Neural cell (in vitro differentiated cells): Measurements from ENCODE around the gene LRRC58. TPM values are rescaled to one million over a fixed set of nuclear protein-coding genes. Genes with fewer than 3 reads are reported as not detected.

Experiments used
- H2AFZ ChIP-seq: fragments of 200-600, 300-800 bp; sonication (generic), shearing (Covaris generic); 2 replicates; pipeline ENCODE4 v1.6.0; 2014; ENCODE audit warnings: low read depth, mild to moderate bottlenecking, antibody characterized with exemption, low read length, moderate library complexity
- H3F3A ChIP-seq: fragments of 200-600 bp; shearing (Covaris generic); 2 replicates; pipeline ENCODE4 v1.6.1; 2016; ENCODE audit warnings: mild to moderate bottlenecking, moderate library complexity, mixed read lengths, antibody characterized with exemption, low read length; ENCODE audit not compliant: insufficient read depth, poor library complexity, severe bottlenecking
- H3K27ac ChIP-seq: fragments of 200-600, 300-800 bp; sonication (generic), shearing (Covaris generic); 2 replicates; pipeline ENCODE4 v1.5.1; 2014; ENCODE audit warnings: mild to moderate bottlenecking, low read length, moderate library complexity
- H3K27me3 ChIP-seq: fragments of 300-800, 200-600 bp; sonication (generic), shearing (Covaris generic); 2 replicates; pipeline ENCODE4 v1.6.0; 2014; ENCODE audit warnings: mild to moderate bottlenecking, low read depth, low read length, moderate library complexity; ENCODE audit not compliant: insufficient read depth
- H3K36me3 ChIP-seq: fragments of 300-800, 200-600 bp; sonication (generic), shearing (Covaris generic); 2 replicates; pipeline ENCODE4 v1.5.1; 2014; ENCODE audit warnings: mild to moderate bottlenecking, antibody characterized with exemption, low read length, moderate library complexity; ENCODE audit not compliant: insufficient read depth
- H3K4me2 ChIP-seq: fragments of 300-800, 200-600 bp; sonication (generic), shearing (Covaris generic); 2 replicates; pipeline ENCODE4 v1.6.0; 2014; ENCODE audit warnings: mild to moderate bottlenecking, low read length
- H3K4me3 ChIP-seq: fragments of 300-800, 200-600 bp; sonication (generic), shearing (Covaris generic); 2 replicates; pipeline ENCODE4 v1.5.1; 2014; ENCODE audit warnings: mild to moderate bottlenecking, low read length, moderate library complexity
- H3K79me2 ChIP-seq: fragments of 200-600 bp; shearing (Covaris generic); replicated peaks from 2 replicates; pipeline ENCODE4 v1.6.0; 2014; ENCODE audit warnings: mild to moderate bottlenecking, low read length, moderate library complexity; ENCODE audit not compliant: insufficient read depth
- H3K9ac ChIP-seq: fragments of 300-800, 200-600 bp; sonication (generic), shearing (Covaris generic); 2 replicates; pipeline ENCODE4 v1.6.1; 2016; ENCODE audit warnings: mild to moderate bottlenecking, low read length, mixed read lengths
- H3K9me2 ChIP-seq: fragments of 200-600 bp; shearing (Covaris generic); 2 replicates; pipeline ENCODE4 v1.6.1; 2016; ENCODE audit warnings: mild to moderate bottlenecking, low read length, mixed read lengths; ENCODE audit not compliant: insufficient read depth
- H3K9me3 ChIP-seq: fragments of 200-600, 300-800 bp; sonication (generic), shearing (Covaris generic); 2 replicates; pipeline ENCODE4 v1.6.1; 2016; ENCODE audit warnings: mild to moderate bottlenecking, mixed run types, low read length, moderate library complexity, mixed read lengths
- H4K20me1 ChIP-seq: fragments of 200-600 bp; shearing (Covaris generic); 2 replicates; pipeline ENCODE4 v1.6.1; 2016; ENCODE audit warnings: mild to moderate bottlenecking, mixed run types; ENCODE audit not compliant: insufficient read depth
- CTCF ChIP-seq: fragments of 450-650 bp; IDR thresholded peaks from 2 replicates; pipeline ENCODE4 v1.5.1; 2014; ENCODE audit warnings: antibody characterized with exemption, mild to moderate bottlenecking, moderate library complexity; ENCODE audit not compliant: poor library complexity, severe bottlenecking
- EP300 ChIP-seq: fragments of 450-650 bp; conservative IDR thresholded peaks from 2 replicates; pipeline ENCODE4 v1.6.1; 2014; ENCODE audit warnings: antibody characterized with exemption, mild to moderate bottlenecking, moderate library complexity; ENCODE audit not compliant: poor library complexity, severe bottlenecking
- EZH2 ChIP-seq: fragments of 200-600, 300-800 bp; shearing (Covaris generic), sonication (generic); IDR thresholded peaks from 2 replicates; pipeline ENCODE4 v1.6.1; 2014; ENCODE audit warnings: antibody characterized with exemption, low read length, borderline replicate concordance, mild to moderate bottlenecking; ENCODE audit not compliant: insufficient read depth, poor library complexity, severe bottlenecking
- MXI1 ChIP-seq: fragments of 450-650 bp; conservative IDR thresholded peaks from 2 replicates; pipeline ENCODE4 v1.6.1; 2014; ENCODE audit warnings: antibody characterized with exemption, mild to moderate bottlenecking; ENCODE audit not compliant: poor library complexity, severe bottlenecking
- POLR2AphosphoS5 ChIP-seq: IDR thresholded peaks from 2 replicates; pipeline ENCODE4 v1.6.1; 2012
- RAD21 ChIP-seq: fragments of 450-650 bp; conservative IDR thresholded peaks from 2 replicates; pipeline ENCODE4 v1.6.1; 2014; ENCODE audit warnings: antibody characterized with exemption, mild to moderate bottlenecking, moderate library complexity
- REST ChIP-seq: IDR thresholded peaks from 2 replicates; pipeline ENCODE4 v1.6.1; 2012; ENCODE audit warnings: borderline replicate concordance
- SMC3 ChIP-seq: fragments of 450-650 bp; conservative IDR thresholded peaks from 2 replicates; pipeline ENCODE4 v1.6.1; 2014; ENCODE audit warnings: antibody characterized with exemption, mild to moderate bottlenecking, moderate library complexity; ENCODE audit not compliant: poor library complexity
- TAF1 ChIP-seq: IDR thresholded peaks from 2 replicates; pipeline ENCODE4 v1.6.1; 2012; ENCODE audit warnings: low read depth
- polyA plus RNA-seq: library from polyadenylated mRNA; depleted of rRNA; stranded (reverse); fragments of >200 nt; gene quantifications from 2 replicates; pipeline ENCODE4 v1.2.3, GENCODE V29; 2014

Gene LRRC58
- polyA plus RNA-seq, 1 donor from 2014 or later, result 7.8 TPM

GRCh38 chr3:120284747-120285507 lies 64.2 kb downstream of the LRRC58 start, which contains the start of gene GPR156:
Gene GPR156 (minus strand): TSS chr3:120285222. CDS start chr3:120244098, 41,124 bp downstream.
- H2AFZ ChIP-seq, result no peak within 1 kb of the TSS
- no peak within 1 kb of the TSS for H3K27ac ChIP-seq
- no peaks in the 10 kb centered on the region for H4K20me1 ChIP-seq
- H3K9me2 ChIP-seq, result no peaks in the 10 kb centered on the region
- H3K4me3 ChIP-seq, result no peak within 1 kb of the TSS
- no peak within 1 kb of the TSS for H3K4me2 ChIP-seq
- H3K79me2 ChIP-seq, result no peaks in the 10 kb centered on the region
- peaks cover 3% of the 10 kb centered on the region for H3K9me3 ChIP-seq
- H3K36me3 ChIP-seq, result no peaks in the 10 kb centered on the region
- H3K9ac ChIP-seq, result no peak within 1 kb of the TSS
- no peak for TF ChIP-seq CTCF
- TF ChIP-seq TAF1, result no peak
- H3K27me3 ChIP-seq, result peaks cover 27% of the 10 kb centered on the region
- no peaks in the 10 kb centered on the region for H3F3A ChIP-seq

- no peaks in the 10 kb centered on the region for H4K20me1 ChIP-seq
- no peak overlapping the region for H3K27ac ChIP-seq
- no peak overlapping the region for H3K4me2 ChIP-seq
- H3K27me3 ChIP-seq, result peaks cover 26% of the 10 kb centered on the region
- peaks cover 3% of the 10 kb centered on the region for H3K9me3 ChIP-seq
- no peak overlapping the region for H2AFZ ChIP-seq
- no peaks in the 10 kb centered on the region for H3K9me2 ChIP-seq
- no peaks in the 10 kb centered on the region for H3F3A ChIP-seq
- no peaks in the 10 kb centered on the region for H3K79me2 ChIP-seq
- no peak overlapping the region for H3K9ac ChIP-seq
- no peaks in the 10 kb centered on the region for H3K36me3 ChIP-seq
- H3K4me3 ChIP-seq, result no peak overlapping the region
- TF ChIP-seq SMC3 (no peak), REST (no peak), TAF1 (no peak), EP300 (no peak), RAD21 (no peak), POLR2AphosphoS5 (no peak)
Measured at GRCh38 chr3:120281261-120281660, 67.9 kb downstream of the LRRC58 start.

- Histone ChIP-seq H3K27ac (no peak overlapping the region), H3K9ac (no peak overlapping the region), H3K4me3 (no peak overlapping the region), H3K27me3 (peaks cover 19% of the 10 kb centered on the region), H3K4me2 (no peak overlapping the region), H4K20me1 (no peaks in the 10 kb centered on the region), H3K79me2 (no peaks in the 10 kb centered on the region), H3K9me2 (no peaks in the 10 kb centered on the region), H3K36me3 (no peaks in the 10 kb centered on the region), H3F3A (no peaks in the 10 kb centered on the region), H2AFZ (no peak overlapping the region), H3K9me3 (no peaks in the 10 kb centered on the region)
- no peak for TF ChIP-seq CTCF
- no peak for TF ChIP-seq RAD21
- no peak for TF ChIP-seq EP300
- no peak for TF ChIP-seq EZH2
- TF ChIP-seq MXI1, result no peak
- no peak for TF ChIP-seq REST
- no peak for TF ChIP-seq SMC3
- no peak for TF ChIP-seq POLR2AphosphoS5
- TF ChIP-seq TAF1, result no peak
Measured at GRCh38 chr3:120280566-120280965, 68.6 kb downstream of the LRRC58 start.
